NCI-H2196 (cell line): Measurements from ENCODE around the gene PLEKHO1.
"Not testable (repeated sequence)": the region's sequence is repeated elsewhere in the genome, so short reads cannot be mapped to it uniquely, and the experiment has no call there.

Source experiments
- DNase-seq: peaks from one replicate; lab custom pipeline; 2025; ENCODE audit not compliant: unreplicated experiment; lab: John Stamatoyannopoulos, UW

PLEKHO1 gene

GRCh38 chr1:150149271-150150132 lies at the start of gene PLEKHO1:
Gene PLEKHO1, plus strand, starts transcription at chr1:150149916. Its CDS starts 342 bp downstream, at chr1:150150258.
- DNase-seq, result peak; percentile 55

GRCh38 chr1:150102986-150103385 lies 46.7 kb upstream of the PLEKHO1 start:
- DNase-seq, result no peak

GRCh38 chr1:150106341-150106740 lies 43.4 kb upstream of the PLEKHO1 start:
- no peak for DNase-seq

- no peak for DNase-seq
These were observed 40.1 kb upstream of the PLEKHO1 start for GRCh38 chr1:150109586-150109985.

- no peak for DNase-seq
These were observed 39.6 kb upstream of the PLEKHO1 start for GRCh38 chr1:150110116-150110515.

- DNase-seq, result no peak
These were observed 38.0 kb upstream of the PLEKHO1 start for GRCh38 chr1:150111670-150112069.

- no peak for DNase-seq
These were observed 34.6 kb upstream of the PLEKHO1 start for GRCh38 chr1:150115121-150115520.

GRCh38 chr1:150118716-150119115 lies 31.0 kb upstream of the PLEKHO1 start:
- DNase-seq, result no peak

GRCh38 chr1:150121236-150121862 lies 28.4 kb upstream of the PLEKHO1 start:
- DNase-seq, result no peak

GRCh38 chr1:150126811-150127210 lies 22.9 kb upstream of the PLEKHO1 start:
- DNase-seq, result no peak

GRCh38 chr1:150127464-150127863 lies 22.3 kb upstream of the PLEKHO1 start:
- DNase-seq, result no peak

GRCh38 chr1:150127868-150128267 lies 21.8 kb upstream of the PLEKHO1 start:
- no peak for DNase-seq

- DNase-seq, result no peak
These were observed 17.3 kb upstream of the PLEKHO1 start for GRCh38 chr1:150132372-150132771.

- no peak for DNase-seq
These were observed 15.2 kb upstream of the PLEKHO1 start for GRCh38 chr1:150134537-150134936.

GRCh38 chr1:150135400-150135799 lies 14.3 kb upstream of the PLEKHO1 start:
- DNase-seq, result not testable (repeated sequence)

GRCh38 chr1:150138044-150138443 lies 11.7 kb upstream of the PLEKHO1 start:
- DNase-seq, result no peak

- DNase-seq, result no peak
These were observed 8.3 kb upstream of the PLEKHO1 start for GRCh38 chr1:150141452-150141851.

GRCh38 chr1:150142083-150142482 lies 7.6 kb upstream of the PLEKHO1 start:
- DNase-seq, result no peak

GRCh38 chr1:150144606-150145005 lies 5.1 kb upstream of the PLEKHO1 start:
- no peak for DNase-seq

GRCh38 chr1:150146016-150146415 lies 3.7 kb upstream of the PLEKHO1 start:
- DNase-seq, result not testable (repeated sequence)

GRCh38 chr1:150146849-150147542 lies 2.7 kb upstream of the PLEKHO1 start:
- no peak for DNase-seq

GRCh38 chr1:150148837-150149270 lies 862 bp upstream of the PLEKHO1 start:
- no peak for DNase-seq
